Adrenal gland (tissue), 5 donors: ENCODE measurements around the gene OR2T3.
"Not testable (repeated sequence)": the region's sequence is repeated elsewhere in the genome, so short reads cannot be mapped to it uniquely, and the experiment has no call there.

ENCODE experiments used
- POLR2A ChIP-seq, 2 donors: fragments of 450-650 bp; IDR thresholded peaks; one replicate each; pipeline ENCODE4 v1.6.1; 2017; ENCODE audit warnings: antibody characterized with exemption in 2 of 2, mild to moderate bottlenecking in 2 of 2, moderate library complexity in 1 of 2
- TF ChIP-seq, protein P1 (sequence below), 6 experiments: fragments of 450-650 bp in 4 of 6; fragments of 200-600 bp in 2 of 6; sonication (generic) in 1 of 6; IDR thresholded peaks; 1 replicate in 5 of 6; 2 replicates in 1 of 6; pipeline versions ENCODE4 v1.5.1 to v1.8.0; 2016 to 2021; ENCODE audit warnings: antibody characterized with exemption in 6 of 6, mild to moderate bottlenecking in 2 of 6, moderate library complexity in 1 of 6
- donor health status: DM: no; HTN: no; CAD: no.

DNA sequence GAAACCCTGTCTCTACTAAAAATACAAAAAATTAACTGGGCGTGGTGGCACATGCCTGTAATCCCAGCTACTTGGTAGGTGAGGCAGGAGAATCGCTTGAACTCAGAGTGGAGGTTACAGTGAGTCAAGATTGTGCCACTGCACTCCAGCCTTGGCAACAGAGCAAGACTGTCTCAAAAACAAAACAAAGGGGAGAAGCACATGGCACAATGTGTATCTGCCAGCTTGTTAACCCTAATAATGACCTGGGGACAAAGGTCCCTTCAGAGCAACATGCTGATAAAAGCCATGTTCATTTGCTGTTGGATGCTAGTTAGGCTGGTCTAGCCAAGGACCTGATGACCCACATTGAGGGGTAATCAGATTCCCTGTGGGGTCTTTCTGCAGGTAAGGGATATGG is 16.5 kb upstream of the OR2T3 start:
- TF ChIP-seq, protein P1, sequence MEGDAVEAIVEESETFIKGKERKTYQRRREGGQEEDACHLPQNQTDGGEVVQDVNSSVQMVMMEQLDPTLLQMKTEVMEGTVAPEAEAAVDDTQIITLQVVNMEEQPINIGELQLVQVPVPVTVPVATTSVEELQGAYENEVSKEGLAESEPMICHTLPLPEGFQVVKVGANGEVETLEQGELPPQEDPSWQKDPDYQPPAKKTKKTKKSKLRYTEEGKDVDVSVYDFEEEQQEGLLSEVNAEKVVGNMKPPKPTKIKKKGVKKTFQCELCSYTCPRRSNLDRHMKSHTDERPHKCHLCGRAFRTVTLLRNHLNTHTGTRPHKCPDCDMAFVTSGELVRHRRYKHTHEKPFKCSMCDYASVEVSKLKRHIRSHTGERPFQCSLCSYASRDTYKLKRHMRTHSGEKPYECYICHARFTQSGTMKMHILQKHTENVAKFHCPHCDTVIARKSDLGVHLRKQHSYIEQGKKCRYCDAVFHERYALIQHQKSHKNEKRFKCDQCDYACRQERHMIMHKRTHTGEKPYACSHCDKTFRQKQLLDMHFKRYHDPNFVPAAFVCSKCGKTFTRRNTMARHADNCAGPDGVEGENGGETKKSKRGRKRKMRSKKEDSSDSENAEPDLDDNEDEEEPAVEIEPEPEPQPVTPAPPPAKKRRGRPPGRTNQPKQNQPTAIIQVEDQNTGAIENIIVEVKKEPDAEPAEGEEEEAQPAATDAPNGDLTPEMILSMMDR (IDR thresholded peaks at IDR 0.05): not testable (repeated sequence)
- TF ChIP-seq POLR2A (IDR thresholded peaks at IDR 0.05): not testable (repeated sequence)
